Measurements from ENCODE around the gene TMEM63A. TPM values are rescaled to one million over a fixed set of nuclear protein-coding genes. Genes with fewer than 3 reads are reported as not detected.
"Not testable (repeated sequence)": the region's sequence is repeated elsewhere in the genome, so short reads cannot be mapped to it uniquely, and the experiment has no call there.

TMEM63A gene
- total RNA-seq, 1 donor from 2014 or later, result 120 TPM

DNA sequence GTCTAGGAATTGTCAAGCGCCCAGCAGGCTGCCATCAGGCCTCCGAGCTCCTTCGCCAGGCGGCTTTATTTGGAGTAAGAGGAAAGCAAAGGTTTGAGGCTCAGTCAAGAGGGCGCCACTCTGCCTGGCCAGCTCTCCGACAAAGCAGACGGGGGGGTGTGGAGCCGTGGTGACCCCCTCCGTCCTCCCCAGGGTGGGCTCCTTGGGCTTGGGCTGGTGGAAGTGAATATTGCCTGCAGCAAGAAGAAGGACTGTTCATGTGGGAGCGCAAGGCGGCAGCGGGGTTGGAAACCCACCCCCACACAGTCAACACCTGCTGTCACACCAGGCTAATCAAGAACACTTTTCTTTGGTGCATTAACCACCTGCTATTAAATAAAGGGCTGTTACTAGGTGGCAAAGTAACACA lies 57.6 kb downstream of the TMEM63A start:
- intact Hi-C loops (cut with micrococcal nuclease), result no loop called here

DNA sequence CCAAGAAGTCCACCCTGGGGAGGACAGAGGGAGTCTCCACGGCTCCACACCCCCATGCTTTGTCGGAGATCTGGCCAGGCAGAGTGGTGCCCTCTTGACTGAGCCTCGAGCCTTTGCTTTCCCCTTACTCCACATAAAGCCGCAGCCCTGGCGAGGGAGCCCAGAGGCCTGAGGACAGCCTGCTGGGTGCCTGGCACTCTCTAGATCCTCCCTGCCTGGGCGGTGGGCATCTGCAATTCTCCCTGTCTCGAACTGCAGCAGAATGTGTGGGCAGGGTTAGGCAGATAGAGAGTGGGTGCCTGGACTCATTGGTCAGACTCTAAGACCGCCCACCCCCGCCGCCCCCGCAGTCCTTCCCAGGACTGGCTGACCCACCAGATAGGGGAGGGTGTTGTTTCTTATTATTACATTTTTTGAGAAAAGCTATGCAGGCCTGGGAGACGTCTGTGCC lies 58.3 kb downstream of the TMEM63A start:
- intact Hi-C loops (cut with micrococcal nuclease), result no loop called here

DNA sequence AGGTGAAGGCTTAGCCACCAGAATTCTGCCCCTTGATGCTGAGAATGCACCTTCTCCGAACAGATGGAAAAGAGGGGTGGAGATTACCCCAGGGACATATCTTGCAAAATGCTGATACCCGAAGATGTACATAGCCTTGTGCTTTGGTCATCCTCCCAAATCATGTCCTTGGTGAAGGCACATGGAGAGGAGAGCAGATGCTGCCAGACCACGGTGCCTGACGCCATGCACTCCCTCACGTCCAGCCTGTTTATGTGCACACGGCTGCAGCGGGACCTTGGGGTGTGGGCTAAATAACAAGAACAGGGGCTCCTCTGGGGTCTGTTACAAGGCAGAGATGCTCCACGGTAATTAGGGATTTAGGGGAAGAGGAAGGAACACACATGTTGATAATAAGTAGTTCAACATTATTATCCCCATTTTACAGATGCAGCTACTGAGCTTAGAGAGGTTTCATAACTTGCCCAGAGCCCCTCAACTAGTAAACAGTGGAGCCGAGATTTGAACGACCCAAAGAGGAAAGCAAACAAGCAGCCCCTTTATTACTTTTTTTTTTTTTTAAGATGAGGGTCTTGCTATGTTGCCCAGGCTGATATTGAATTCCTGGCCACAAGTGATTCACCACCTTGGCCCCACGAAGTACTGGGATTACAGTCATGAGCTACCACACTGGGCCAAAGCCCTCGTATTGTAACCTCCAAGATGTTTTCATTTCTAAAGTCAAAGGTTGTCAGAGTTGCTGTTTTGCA lies 59.4 kb downstream of the TMEM63A start:
- intact Hi-C loops (cut with micrococcal nuclease), result no loop called here

DNA sequence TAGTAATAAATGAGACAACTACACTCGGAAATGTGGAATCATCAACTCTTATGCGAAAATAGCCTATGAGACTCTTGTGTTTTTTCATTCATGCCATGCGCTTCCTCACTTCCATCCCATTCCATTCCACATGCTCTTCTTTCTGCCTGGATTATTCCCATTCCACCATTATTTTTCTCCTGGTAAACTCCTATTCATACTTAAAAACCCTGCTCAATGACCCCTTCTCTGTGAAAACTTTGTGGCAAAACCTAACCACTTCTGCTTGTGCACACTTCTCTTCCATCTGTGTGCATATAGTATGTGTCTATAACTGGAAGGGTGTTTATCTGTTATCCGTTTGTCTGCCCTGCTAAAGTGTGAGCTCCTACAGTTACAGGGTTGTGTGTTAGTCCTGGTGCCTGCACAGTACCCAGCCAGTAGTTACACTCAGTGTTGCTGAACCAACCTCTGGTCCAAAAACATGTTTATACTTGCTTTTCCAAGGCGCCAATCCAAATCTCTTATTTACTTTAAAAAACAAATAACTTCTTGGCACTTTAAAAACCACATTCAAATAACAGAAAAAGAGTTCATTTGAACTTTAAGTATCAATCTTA lies 61.6 kb downstream of the TMEM63A start:
- intact Hi-C loops (cut with micrococcal nuclease), result no loop called here

DNA sequence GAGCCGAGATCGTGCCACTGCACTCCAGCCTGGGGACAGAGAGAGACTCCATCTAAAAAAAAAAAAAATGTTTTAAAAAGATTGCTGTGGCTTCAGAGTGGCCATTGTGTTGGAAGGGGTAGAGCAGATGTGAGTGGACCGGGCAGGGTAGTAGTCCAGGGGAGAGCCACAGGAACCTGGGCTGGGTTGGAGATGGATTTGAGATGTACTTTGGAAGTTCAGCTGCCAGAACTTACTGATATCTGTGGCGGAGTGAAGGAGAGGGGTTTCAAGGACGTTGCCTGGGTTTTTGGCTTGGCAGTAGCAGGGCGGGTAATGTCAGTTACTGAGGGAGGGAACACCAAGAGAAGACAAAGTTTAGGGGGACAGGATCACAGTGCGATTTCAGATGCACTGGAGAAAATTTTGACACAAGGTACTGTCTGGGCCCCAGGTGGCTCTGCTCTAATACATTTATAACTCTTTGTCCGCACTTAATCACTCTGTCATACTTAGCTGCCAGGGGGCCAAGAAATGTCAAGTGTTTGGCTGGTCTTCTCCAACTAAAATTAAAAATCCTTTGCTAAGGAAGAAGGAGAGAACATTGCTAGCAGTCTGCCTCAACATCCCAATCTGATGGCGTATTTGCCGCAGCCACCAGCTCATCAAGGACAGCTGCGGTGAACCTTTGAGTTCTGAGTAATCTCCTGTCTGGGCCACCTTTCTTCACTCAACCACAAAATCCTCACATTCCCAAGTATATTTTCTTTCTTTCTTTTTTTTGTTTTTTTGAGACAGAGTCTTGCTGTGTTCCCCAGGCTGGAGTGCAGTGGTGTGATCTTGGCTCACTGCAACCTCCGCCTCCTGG lies 62.6 kb downstream of the TMEM63A start:
- intact Hi-C loops (cut with micrococcal nuclease), result no loop called here

DNA sequence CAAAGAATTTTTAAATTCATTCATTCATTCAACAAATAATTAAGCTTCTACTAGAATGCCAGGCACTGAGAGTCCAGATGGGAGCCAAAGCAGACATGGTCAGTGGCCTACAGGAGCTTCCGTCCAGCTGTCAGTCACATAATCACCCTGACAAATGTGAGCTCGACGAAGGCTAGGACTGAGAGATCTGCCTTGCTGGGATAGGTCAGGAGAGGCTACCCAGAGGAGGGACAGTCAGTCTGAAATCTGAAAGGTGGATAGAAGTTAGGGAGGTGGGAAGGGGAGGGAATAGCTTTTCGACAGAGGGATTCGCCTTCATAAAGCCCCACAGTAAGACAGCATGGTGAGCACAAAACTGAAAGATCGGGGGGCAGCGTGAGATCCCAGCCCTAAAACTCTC lies 64.0 kb downstream of the TMEM63A start:
- intact Hi-C loops (cut with micrococcal nuclease), result no loop called here

DNA sequence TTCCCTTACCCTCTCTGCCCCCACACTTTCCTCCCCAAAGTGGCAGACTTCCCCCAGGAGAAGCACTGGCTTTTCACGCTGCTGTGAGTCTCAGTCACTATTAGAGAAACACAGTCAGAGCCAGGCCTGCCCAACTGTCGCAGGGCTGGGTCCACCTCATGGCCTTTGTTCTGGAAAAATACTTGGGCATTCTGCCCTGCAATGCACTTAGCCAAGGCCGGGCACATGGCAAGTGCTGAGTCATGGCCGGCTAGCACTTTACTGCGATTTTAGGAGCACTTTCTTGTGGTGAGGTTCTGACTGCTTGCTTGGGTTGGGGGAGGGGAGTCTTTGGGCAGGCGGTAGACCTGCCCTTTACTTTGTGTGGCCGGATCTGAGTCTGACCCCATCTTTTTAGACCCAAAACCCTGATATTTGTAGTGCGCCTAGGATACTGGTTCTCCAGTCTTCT lies 64.5 kb downstream of the TMEM63A start:
- intact Hi-C loops (cut with micrococcal nuclease), result no loop called here

DNA sequence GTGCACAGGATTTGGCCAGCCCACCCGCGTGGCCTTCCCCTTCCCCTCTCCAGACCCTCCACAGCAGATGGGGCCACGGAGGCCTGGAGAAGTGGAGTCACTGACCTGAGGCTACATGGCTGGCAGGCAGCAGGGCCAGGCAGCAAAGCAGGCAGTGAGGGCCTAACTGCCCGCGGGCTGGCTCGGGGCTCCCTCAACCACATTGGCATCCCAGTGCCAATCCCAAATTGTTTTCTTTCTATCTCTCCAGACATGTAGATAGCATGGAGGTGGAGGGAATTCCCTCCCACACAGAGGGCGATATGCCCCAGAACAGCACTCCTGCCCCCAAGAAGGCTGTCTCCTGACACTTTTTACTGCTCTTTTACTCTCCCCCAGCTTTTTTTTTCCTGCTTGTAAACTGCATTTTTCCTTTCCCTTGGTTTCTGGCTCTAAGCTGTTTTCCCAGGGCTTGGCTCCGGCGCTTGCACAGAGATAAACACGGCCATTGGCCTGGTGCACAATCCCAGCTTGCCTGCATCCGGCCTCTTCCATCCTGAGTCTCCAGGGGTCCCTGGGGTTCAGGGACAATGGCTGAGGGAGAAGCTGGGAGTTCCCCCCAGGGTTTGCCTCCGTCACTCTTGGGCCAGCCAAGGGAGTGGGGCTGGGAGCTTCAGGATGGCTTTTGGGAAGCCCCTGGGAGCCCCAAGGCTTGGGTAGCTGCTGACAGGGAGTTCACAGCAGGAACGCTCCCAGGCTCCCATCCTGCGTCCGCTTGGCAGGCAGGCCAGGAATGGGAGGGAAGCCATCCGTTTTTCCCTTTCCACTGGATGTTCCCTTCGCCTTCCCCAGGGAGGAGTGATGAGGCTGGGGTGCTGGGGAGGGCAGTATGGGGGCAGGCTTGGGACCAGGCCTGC lies 65.3 kb downstream of the TMEM63A start:
- intact Hi-C loops (cut with micrococcal nuclease), result no loop called here

DNA sequence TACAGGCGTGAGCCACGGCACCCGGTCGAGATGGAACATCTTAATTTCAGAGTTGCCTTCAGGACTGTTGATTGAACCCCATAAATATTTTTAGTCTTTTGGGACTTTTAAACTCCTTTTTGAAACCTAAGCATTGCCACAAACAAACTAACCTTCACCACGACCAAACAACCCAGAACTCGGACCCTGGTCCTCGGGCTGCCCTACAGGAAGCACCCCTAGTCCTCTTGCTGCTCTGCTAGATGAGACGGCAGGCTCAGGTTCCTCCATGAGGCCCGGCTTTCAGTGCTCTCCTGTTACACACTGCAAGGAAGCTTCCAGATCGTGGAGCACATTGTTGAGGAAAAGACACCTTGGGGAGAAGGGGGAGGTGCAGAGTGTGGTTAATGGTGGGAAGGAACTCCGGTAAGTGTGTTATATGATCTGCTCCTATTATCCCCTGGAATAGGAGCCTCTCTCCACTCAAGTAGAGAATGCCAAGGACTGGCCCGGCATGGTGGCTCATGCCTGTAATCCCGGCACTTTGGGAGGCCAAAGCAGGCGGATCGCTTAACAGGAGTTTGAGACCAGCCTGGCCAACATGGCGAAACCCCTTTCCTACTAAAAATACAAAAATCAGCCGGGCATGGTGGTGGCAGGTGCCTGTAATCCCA lies 66.5 kb downstream of the TMEM63A start:
- intact Hi-C loops (cut with micrococcal nuclease), result no loop called here

DNA sequence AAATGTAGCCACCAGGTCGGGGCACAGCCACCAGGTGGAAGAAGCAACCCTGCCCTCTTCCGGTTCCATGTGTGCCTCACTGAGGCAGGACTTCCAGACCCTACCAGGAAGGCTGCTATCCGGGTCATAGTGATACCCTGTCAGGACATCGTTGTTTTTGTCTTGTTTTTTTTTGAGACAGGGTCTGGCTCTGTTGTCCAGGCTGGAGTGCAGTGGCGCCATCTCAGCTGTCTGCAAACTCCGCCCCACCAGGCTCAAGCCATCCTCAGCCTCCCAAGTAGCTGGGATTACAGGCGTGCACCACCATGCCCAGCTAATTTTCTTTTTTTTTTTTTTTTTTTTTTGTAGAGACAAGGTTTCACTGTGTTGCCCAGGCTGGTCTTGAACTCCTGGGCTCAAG lies 67.1 kb downstream of the TMEM63A start:
- intact Hi-C loops (cut with micrococcal nuclease), result not testable (repeated sequence)

DNA sequence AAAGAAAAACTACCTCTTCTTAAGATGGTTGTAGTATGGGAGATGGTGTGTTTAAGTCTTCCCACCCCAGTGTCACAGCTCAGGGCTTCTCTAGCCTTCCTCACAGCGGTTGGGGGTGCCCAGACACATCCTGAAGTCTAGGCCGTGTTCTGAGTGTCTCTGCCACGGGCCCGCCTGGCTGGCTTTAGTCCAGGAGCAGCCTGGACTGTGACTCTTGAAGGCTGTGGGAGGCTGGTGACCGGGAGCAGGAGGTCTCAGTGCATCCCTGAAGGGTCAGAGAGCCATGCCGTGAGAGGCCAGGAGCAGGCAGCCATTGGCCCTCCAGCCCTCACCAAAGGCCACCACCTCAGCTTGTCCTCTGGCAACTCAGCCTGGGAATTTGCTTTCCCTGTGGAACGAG lies 67.8 kb downstream of the TMEM63A start:
- intact Hi-C loops (cut with micrococcal nuclease), result no loop called here

DNA sequence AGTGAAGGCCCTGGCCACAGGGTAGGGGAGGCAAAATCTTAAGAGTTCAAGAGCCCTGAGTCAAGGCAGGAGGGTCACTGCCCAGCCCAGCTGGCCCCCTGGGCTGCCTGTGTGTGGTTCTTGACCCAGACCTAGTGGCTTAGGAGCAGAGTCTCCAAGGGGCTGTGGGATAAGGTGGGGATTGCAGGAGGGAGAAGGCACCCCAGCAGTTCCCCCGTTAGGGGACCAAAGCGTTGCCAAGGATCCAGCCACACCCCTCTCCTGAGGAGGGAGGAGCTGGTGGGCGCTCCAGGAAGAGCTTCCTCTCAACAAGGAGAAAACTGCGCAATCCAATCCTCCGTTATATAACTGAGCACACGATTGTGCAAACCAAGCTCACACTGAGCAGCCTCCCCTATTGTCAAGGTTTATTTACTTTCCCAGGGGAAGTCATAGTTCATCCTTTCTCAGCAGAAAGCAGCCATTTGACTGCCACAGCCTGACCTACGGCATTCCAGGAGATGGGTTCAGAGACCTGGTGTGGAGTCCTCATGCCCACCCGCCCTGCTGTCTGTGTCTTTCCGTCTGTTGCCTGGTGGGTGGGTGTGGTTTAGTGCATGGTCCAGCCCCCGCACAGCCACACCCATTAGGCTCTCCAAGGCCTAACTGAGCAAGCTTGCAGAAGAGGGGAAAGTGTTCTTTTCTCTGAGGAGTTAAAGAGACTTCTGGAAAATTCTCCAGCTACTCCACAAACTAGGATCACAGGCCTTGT lies 68.8 kb downstream of the TMEM63A start:
- intact Hi-C loops (cut with micrococcal nuclease), result no loop called here

DNA sequence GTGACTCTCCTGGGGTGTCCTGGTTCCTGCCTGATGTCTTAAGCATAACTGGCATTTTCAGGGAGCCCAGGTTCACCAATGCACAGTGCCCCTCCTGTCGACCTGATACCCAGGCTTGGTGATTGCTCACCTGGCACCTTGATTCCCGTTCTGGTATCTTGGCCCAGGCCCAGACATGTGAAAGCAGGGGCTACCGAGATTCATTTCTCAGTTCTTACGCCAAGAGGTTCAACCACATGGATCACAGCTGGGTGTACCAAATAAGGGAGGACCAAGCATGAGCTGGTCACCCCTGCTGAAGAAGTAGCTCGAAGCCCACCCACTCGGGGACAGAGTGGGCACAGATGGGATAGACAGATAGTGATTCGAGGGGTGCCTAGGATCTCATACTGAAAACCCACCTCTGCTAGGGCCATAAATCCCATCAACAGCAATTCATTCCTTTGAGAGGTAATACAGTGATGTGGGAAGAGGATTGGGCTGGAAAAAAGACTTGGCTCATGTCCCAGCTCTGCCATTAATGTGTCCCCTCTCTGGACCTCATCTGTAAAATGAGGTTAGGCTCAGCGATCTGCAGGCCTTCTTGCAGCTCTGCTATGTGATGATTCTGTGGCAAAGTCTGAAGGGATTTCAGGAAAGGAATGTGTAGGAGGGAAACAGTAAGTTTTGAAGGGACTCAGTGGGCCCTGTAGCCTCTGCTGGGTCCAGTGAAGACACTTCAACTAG lies 69.5 kb downstream of the TMEM63A start:
- intact Hi-C loops (cut with micrococcal nuclease), result no loop called here

DNA sequence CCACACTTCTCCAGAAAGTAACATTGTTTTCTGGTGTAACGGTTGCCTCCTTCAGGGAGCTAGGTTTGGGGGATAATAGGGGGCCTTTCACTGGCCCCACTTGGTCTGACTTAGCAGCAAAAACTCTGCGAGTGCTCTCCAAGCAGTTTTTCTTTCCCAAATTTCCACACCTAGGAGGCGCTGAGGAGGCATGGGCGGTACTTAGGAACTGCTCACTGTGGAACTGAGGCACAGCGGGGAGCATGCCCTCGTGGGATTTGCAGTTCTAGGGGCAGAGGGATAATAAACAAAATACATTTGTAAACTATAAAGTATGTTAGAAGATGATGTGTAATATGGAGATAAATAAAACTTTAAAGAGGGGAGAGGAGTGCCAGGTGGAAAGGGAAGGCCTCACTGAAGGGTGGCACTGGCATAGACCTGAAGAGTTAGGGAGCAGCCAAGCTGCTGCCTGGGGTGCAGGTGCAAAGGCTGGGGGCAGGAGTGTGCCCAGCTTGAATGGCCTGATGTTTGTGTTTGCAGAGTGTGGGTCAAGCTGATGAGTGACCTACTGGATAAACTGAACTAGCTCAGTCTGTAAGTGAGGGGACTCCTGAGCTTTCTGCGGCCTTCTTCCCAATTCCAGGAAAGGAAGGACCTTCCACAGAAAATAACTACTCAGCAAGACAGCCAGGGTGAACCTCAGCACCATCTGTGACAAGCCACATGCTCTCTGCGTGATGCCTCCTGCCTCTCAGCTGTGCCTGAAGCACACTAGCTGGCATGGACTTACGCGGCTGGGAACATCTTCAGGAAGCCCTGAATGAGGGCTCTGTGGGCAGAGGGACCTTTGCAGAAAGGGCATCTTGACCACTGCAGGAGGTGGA lies 70.3 kb downstream of the TMEM63A start:
- intact Hi-C loops (cut with micrococcal nuclease), result loop anchor here (2.0 kb wide), 1 partner anchor 99 kb away; no protein-coding TSS in a partner anchor

DNA sequence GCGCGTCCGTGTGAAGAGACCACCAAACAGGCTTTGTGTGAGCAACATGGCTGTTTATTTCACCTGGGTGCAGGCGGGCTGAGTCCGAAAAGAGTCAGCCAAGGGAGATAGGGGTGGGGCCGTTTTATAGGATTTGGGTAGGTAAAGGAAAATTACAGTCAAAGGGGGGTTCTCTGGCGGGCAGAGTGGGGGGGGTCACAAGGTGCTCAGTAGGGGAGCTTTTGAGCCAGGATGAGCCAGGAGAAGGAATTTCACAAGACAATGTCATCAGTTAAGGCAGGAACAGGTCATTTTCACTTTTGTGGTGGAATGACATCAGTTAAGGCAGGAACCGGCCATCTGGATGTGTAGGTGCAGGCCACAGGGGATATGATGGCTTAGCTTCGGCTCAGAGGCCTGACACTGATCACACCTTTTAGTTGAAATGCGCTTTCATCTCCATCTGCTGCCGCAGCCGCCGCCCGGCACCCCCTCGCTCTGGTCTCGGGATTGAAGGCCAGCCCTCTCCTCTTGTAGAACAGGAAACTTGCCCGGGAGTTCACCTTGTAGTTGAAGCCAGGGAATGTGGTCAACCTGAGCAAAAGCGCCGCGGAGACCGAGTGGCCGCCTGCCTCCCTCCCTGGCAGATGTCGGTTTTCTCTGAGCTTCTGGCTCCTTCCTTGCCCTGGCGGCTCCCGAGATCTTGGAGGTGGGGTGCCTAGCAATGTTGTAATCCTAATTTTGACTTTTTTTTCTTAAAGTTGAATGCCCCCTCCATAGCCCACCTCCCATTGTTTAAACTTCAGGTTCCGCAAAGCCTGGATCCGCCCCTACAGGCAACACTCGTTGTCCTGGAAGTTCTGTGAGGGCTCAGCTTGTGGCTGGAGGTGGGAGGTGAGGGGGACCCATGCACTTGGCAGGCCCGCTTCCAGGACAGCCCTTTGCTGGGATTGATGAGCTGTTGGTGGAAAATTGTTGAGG lies 71.3 kb downstream of the TMEM63A start:
- intact Hi-C loops (cut with micrococcal nuclease), result loop anchor here (1.0 to 2.0 kb wide), 2 partner anchors 34 to 100 kb away; partner anchors contain the start of gene SRP9

DNA sequence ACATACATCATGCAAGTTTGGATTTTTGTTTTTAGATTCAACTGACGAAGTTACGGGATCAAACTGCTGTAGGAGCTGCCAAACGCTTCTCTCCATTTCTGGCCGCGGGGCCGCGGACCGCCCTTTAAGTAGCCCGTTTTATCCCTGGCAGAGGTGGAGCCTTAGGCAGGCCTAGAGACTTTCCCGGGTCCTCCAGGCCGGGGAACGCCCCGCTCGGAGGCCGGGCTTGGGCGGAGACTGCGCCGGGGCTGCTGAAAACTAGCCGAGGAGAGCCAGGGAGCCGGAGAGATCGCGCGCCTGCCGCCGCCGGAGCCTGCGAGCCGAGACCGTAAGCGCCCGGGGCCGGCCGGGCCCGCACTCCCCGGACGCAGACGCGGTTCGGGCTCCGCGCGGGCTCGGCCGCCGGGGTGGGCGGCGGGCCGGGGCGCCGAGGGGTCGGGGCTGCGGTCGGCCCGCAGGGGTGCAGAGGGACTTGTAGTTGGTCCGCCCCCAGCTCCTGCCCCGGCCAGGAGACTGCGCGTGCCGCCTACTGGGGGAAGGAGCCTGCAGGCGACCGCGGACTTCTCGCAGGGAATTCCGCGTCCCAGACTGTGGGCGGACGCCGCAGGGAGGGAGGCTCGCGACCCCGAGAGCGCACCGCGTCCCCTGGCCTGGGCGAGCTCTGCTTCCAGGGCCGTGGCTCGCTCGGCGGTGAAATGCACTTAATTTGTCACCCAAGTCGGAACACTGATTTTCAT lies 72.2 kb downstream of the TMEM63A start, which contains the start of gene EPHX1:
TSS of gene EPHX1 (plus strand) at position 283 of the 737 bp plus-strand sequence. CDS start 18,606 bp downstream, outside the sequence.
- intact Hi-C loops (cut with micrococcal nuclease), result loop anchor here (1.0 to 2.0 kb wide), 2 partner anchors 33 to 101 kb away; partner anchors contain the start of gene SRP9

All from T-helper 1 cell treated with Interleukin-12 subunit alpha and Interleukin-12 subunit beta and Interleukin-4 antibody, amounts not matched to agents 30 ng/mL and 1 ng/mL, for 36 hours (primary cell).